ENCODE results near the gene CENPF. TPM values are rescaled to one million over a fixed set of nuclear protein-coding genes. Genes with fewer than 3 reads are reported as not detected.

CENPF gene
- total RNA-seq, 1 experiment from 2014 or later = 113 TPM

- no peak for TF ChIP-seq CTCF (conservative IDR thresholded peaks at IDR 0.05)
- Histone ChIP-seq H3K4me1 (ENCODE audit: insufficient read depth, low read length) (peaks cover 6% of the 10 kb centered on the region), H4K91ac (ENCODE audit: insufficient read length, low read depth, low read length) (no peak overlapping the region), H3K4me2 (ENCODE audit: insufficient read depth, insufficient read length, low read length) (no peak overlapping the region), H4K8ac (replicated peaks; ENCODE audit: insufficient read length, low read depth, low read length) (no peak overlapping the region), H2BK5ac (ENCODE audit: insufficient read length, low read length) (no peak overlapping the region), H3K79me2 (ENCODE audit: insufficient read depth, low read length) (no peaks in the 10 kb centered on the region), H2BK120ac (ENCODE audit: low read depth, low read length, poor library complexity, severe bottlenecking) (no peak overlapping the region), H3K18ac (ENCODE audit: insufficient read length, low read depth, low read length) (no peak overlapping the region), H3K79me1 (ENCODE audit: insufficient read depth, low read depth, low read length, poor library complexity, severe bottlenecking) (no peaks in the 10 kb centered on the region), H3K9ac (ENCODE audit: extremely low read depth, insufficient read length, low read length) (no peak overlapping the region), H3K14ac (ENCODE audit: insufficient read depth, low read length) (no peak overlapping the region), H3K27me3 (ENCODE audit: insufficient read depth, low read length) (no peaks in the 10 kb centered on the region), H3K23ac (ENCODE audit: insufficient read length, low read depth, low read length) (no peak overlapping the region), H3K23me2 (ENCODE audit: insufficient read length, low read depth, low read length, poor library complexity, severe bottlenecking) (no peaks in the 10 kb centered on the region), H3K9me3 (ENCODE audit: control insufficient read depth, low read depth, low read length) (no peaks in the 10 kb centered on the region), H4K5ac (ENCODE audit: insufficient read length, low read depth, low read length) (no peak overlapping the region), H2BK12ac (ENCODE audit: insufficient read length, low read depth, low read length) (no peak overlapping the region), H2BK20ac (ENCODE audit: low read depth, low read length, poor library complexity, severe bottlenecking) (no peak overlapping the region), H3T11ph (ENCODE audit: low read length) (no peak overlapping the region), H3K27ac (ENCODE audit: insufficient read length, low read depth, low read length) (no peak overlapping the region), H3K4ac (ENCODE audit: low read depth, low read length) (no peak overlapping the region), H2AFZ (ENCODE audit: low read length) (no peak overlapping the region), H4K20me1 (ENCODE audit: control insufficient read depth, insufficient read depth, insufficient read length) (no peaks in the 10 kb centered on the region), H2AK5ac (ENCODE audit: insufficient read length, low read length) (no peak overlapping the region), H3K56ac (ENCODE audit: insufficient read length, low read depth, low read length) (no peak overlapping the region), H2BK15ac (ENCODE audit: low read depth, low read length) (no peak overlapping the region)
- no peak for DNase-seq
- peaks cover 10 to 11% of the 10 kb centered on the region in 2 experiments for H3K4me1 Mint-ChIP-seq
- no peaks in the 10 kb centered on the region; the same call in 1 of the 2 replicates for H3K27me3 Mint-ChIP-seq (ENCODE audit: low read depth)
- no peak overlapping the region for H3K4me3 Mint-ChIP-seq
- H3K27ac Mint-ChIP-seq = no peak overlapping the region
- peaks cover 12 to 21% (median 16%) of the 10 kb centered on the region in 3 experiments for H3K36me3 Mint-ChIP-seq (ENCODE audit: insufficient read depth in 1 of 3, low read depth in 3 of 3)
- peaks cover 20 to 21% of the 10 kb centered on the region in 2 experiments for H3K9me3 Mint-ChIP-seq
These were observed 23.8 kb upstream of the CENPF start for GRCh38 chr1:214579183-214579582.

Data from H9 (cell line).